Fibroblast of upper back skin (primary cell): ENCODE results near the gene TRIM29.

ENCODE experiments used
- DNase-seq: peaks from one replicate; pipeline ENCODE4 v3.0.0-alpha.2; 2013

TRIM29 gene

GRCh38 chr11:120091701-120092100 is 46.2 kb downstream of the TRIM29 start:
- no peak for DNase-seq

GRCh38 chr11:120091121-120091520 is 46.8 kb downstream of the TRIM29 start:
- no peak for DNase-seq

GRCh38 chr11:120090411-120090810 is 47.5 kb downstream of the TRIM29 start:
- DNase-seq, result no peak

GRCh38 chr11:120089036-120090001 is 48.6 kb downstream of the TRIM29 start:
- no peak for DNase-seq

- no peak for DNase-seq
Observed at GRCh38 chr11:120088056-120088455, 49.9 kb downstream of the TRIM29 start.

GRCh38 chr11:120086651-120087050 is 51.3 kb downstream of the TRIM29 start:
- DNase-seq, result no peak

- DNase-seq, result no peak
Observed at GRCh38 chr11:120079750-120080610, 57.9 kb downstream of the TRIM29 start.

- no peak for DNase-seq
Observed at GRCh38 chr11:120078397-120078796, 59.5 kb downstream of the TRIM29 start.

GRCh38 chr11:120074076-120074475 is 63.8 kb downstream of the TRIM29 start:
- no peak for DNase-seq

GRCh38 chr11:120073196-120073595 is 64.7 kb downstream of the TRIM29 start:
- no peak for DNase-seq

GRCh38 chr11:120068114-120068573 is 69.8 kb downstream of the TRIM29 start:
- DNase-seq, result peak; percentile 76

GRCh38 chr11:120067438-120068113 is 70.3 kb downstream of the TRIM29 start:
- no peak for DNase-seq

- no peak for DNase-seq
Observed at GRCh38 chr11:120066738-120067437, 71.0 kb downstream of the TRIM29 start.

GRCh38 chr11:120065876-120066275 is 72.0 kb downstream of the TRIM29 start:
- no peak for DNase-seq

GRCh38 chr11:120065176-120065575 is 72.7 kb downstream of the TRIM29 start:
- DNase-seq, result no peak

- no peak for DNase-seq
Observed at GRCh38 chr11:120064341-120064740, 73.6 kb downstream of the TRIM29 start.

- no peak for DNase-seq
Observed at GRCh38 chr11:120063686-120064340, 74.1 kb downstream of the TRIM29 start.

GRCh38 chr11:120062561-120062930 is 75.4 kb downstream of the TRIM29 start:
- no peak for DNase-seq

- peak; percentile 58 for DNase-seq
Observed at GRCh38 chr11:120061761-120062560, 76.0 kb downstream of the TRIM29 start.
